Non-pigmented ciliary epithelial cell (primary cell): Measurements from ENCODE around the gene ROBO1.
"Not testable (repeated sequence)": the region's sequence is repeated elsewhere in the genome, so short reads cannot be mapped to it uniquely, and the experiment has no call there.

ENCODE experiments used
- DNase-seq: peaks from one replicate; pipeline ENCODE4 v3.0.0-alpha.2; 2010; ENCODE audit warnings: low read depth

The ROBO1 gene

GRCh38 chr3:79369306-79369705, 398.5 kb downstream of the ROBO1 start:
- DNase-seq = no peak

- DNase-seq = no peak
These were observed 399.4 kb downstream of the ROBO1 start for GRCh38 chr3:79368403-79368802.

GRCh38 chr3:79367803-79368202, 400.0 kb downstream of the ROBO1 start:
- DNase-seq = no peak

- DNase-seq = peak; percentile 76
These were observed 400.7 kb downstream of the ROBO1 start for GRCh38 chr3:79367066-79367465.

DNA sequence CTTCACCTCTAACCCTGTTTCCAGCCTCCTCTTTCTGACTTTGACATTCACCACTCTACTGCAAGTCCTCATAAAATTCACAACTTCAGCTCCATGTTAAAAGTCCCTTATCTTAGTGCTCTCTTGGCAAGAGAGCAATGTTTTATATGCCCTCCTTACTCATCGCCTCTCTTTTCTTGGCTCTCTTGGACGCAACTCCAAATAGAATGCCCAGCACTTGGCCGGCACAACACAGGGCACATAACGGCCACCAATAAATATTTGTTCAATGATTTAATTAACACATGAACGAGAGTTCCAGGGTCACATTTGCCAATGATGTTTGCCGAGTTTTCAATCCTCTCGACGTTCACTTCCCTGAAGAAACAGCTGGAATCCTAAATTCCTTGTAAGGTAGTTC, 401.4 kb downstream of the ROBO1 start:
- no peak for DNase-seq

DNA sequence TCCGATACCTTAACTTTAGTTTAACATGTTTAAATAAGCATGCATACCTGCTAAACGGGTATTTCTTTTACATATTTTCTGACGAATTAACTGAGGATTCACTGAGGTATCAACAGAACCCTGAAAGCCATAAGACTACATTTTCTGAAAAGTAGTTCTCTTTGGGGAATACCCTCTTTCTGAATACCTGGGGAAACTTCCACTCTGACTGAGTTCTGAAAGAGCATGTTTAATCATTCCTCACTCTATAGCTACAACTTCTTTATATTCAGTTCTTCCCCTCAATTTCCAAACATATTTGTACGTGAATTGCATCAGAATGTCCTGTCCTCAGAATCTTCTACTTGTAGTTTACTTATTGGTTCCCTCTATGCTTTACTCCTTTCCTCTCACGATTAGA, 403.0 kb downstream of the ROBO1 start:
- no peak for DNase-seq

DNA sequence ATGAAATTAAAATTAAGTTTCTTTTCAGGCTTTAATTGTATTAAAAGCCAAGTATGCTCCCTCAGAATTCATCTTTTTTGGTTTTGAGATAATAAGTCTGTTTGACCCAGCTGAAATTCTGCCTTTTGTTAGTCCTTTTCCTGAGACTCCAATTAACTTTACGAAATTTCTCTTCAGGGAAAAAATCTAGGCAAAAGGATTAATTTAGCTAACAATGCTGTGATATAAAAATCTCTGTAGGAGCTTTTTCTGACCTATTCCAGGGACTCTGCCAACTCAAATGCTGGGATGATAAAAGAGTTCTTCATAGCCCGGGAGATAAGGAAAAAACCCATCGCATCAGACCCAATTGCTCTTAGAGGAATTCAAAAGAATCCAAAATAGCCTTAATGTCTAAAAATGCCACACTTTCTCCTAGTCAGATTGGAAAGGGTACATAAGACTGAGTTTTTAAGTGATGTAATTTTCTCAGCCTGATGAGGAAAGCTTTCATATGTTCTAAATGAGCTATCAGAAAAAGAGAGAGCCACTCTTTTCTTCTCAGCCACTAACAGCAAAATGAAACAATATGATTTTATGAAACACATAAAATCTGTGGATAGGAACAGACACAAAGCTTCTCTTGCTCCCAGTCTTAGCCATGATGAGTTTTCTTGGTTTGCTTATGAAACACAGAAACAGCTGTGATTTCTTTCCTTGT, 405.1 kb downstream of the ROBO1 start:
- no peak for DNase-seq

DNA sequence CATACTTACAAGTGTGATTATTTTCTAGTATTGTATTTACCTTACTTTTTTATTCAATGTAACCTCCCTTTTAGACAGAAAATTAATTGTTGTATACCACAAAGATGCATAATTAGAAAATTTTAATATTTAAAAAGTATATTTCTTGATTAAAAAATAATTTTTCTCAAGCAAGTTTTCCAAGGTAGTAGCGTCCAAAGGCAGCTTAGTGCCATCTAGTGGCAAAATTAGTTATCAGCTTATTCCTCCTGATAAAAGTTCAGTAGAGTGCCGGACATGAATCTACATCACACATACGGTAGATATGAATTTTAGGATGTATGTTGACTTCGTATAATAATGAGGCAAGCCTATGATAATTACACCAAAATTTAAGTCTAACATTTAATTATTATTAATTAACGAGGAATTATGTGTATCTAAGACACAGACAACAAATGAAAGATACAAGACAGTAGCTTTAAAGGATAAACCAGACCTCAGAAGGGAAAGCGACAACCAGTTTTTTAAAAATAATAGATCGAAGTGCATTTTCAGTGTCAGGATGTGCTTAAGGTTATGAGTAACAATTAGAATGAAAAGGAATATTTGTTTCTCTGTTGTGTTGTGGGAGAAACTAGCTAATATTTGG, 405.9 kb downstream of the ROBO1 start:
- DNase-seq = no peak

DNA sequence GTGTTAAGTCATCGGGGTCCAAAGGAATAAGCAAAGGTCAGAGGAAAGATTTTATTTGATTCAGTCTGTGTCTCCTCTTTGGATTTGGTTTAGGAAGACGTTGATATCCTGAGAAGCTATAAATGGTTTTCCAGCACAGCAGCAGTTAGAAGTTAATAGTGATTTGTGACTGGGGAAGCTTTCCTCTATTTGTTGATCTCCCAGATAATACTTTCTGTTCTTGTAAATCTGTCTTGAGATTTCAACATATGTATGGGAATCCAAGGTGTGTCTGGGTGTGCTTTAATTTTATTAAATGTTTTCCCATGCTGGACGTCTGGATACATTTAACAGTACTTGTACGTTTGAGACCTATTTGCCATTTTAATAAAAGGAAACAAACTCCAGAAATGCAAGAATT, 409.5 kb downstream of the ROBO1 start:
- DNase-seq = no peak

- DNase-seq = no peak
These were observed 413.6 kb downstream of the ROBO1 start for GRCh38 chr3:79354179-79354688.

GRCh38 chr3:79351699-79352098, 416.1 kb downstream of the ROBO1 start:
- DNase-seq = no peak

DNA sequence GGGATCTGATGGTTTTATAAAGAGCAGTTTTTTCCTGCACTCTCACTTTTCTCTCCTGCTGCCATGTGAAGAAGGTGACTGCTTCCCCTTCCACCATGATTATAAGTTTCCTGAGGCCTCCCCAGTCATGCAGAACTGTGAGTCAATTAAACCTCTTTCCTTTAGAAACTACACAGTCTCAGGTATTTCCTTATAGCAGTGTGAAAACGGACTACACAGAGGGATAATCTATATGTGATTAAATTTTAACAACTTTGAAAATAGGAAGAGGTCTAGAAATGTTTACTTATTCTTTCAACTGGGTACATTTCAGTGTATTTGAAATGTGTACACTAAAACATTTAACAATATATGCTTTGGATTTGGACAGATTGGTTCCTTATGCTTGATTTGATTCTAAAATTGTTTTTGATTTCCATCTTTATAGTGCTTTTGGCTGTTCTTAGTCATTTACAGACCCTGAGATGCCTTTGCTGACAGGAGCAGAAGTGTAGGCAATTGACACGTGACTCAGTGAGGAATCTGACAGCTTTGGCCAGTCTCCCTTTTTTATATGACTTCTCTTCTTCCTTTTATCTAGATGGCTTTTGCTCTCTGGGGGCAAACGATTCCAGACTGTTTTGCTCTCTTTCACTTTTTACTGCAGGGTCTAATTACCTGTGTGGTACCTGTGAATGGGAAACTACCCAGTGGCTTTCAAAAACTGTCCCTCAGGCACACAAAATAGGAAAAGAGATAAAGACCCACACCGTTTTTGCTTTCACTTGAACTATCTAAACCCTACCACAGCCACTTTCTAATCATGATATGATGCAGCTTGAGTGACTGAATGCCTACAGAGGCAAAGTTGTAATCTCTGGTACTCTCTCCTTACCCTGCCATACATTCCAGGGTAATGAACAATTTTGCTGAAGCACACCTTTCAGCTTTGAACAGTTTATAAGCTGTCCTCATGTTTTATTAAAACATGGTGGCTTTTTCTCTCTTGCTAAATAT, 422.6 kb downstream of the ROBO1 start:
- DNase-seq = no peak

GRCh38 chr3:79341961-79342360, 425.8 kb downstream of the ROBO1 start:
- DNase-seq = no peak

GRCh38 chr3:79339846-79340245, 428.0 kb downstream of the ROBO1 start:
- no peak for DNase-seq

DNA sequence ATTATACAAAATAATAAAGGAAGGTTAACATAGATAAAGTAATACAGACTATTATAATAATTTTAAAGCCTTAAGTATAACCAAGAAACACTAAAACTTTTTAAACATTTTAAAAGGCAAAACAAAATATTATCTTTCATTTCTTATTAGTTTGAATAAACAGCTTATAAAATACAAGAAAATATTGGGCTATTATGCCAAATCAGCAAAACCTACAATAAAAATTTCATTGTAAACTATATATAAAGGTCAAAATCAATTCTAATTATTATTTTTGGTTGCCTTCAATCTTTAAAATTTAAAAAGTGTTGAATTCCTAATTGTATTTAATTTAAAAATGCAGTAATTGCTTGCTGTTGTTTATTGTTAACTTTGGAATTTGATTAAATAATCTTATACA, 430.0 kb downstream of the ROBO1 start:
- DNase-seq = no peak

DNA sequence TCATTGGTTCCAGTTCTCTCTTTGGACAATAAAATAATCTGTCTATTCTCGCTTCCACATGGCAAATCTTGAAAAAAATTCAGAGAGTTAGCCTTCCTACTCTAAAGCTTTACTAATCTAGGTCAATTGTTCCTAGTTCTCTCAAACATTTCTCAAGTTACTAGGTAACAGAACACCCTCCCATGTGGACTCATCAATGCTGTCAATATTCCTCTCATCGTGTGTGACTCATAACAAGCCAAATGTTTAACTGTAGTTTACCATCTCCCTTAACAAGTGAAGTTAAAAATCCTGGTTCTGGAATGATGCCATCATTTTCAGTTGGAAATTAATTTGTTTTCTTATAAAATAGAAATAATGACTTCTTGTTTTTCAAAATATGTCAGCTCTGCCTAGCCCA, 438.6 kb downstream of the ROBO1 start:
- no peak for DNase-seq

DNA sequence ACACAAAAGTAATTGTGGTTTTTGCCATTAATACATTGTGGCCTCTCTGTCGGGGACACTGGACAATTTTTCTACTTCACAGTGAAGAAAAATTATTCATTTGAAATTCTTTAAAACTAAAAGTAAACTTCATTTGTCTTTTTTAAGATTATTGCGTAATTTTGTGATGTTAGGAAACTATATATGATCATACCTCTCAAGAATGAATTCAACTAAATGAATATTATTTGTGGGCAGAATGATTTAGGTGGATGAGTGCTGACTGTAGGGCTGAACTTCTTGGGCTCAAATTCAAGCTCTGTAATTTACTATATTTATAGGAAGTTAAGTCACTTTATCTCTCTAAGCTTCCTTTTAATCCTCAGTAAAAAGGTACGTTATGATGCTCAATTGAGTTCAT, 441.2 kb downstream of the ROBO1 start:
- DNase-seq = no peak

GRCh38 chr3:79325833-79326383, 441.9 kb downstream of the ROBO1 start:
- not testable (repeated sequence) for DNase-seq

- DNase-seq = no peak
These were observed 450.0 kb downstream of the ROBO1 start for GRCh38 chr3:79317551-79318518.

DNA sequence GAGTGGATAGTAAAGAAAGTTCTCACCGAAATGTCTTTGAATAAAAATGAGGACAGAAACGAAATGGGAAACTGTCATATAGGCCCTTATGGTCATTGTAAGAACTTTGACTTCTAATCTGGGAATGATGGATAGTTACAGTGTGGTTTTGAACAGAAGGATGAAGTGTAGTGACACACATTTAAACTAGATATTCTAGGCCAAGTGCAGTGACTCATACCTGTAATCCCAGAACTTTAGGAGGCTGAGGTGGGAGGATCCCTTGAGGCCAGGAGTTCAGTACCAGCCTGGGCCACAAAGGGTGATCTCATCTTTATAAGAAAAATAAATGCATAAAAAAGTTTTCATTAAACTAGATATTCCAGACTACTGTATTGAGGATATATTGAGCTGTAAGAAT, 452.8 kb downstream of the ROBO1 start:
- DNase-seq = no peak

DNA sequence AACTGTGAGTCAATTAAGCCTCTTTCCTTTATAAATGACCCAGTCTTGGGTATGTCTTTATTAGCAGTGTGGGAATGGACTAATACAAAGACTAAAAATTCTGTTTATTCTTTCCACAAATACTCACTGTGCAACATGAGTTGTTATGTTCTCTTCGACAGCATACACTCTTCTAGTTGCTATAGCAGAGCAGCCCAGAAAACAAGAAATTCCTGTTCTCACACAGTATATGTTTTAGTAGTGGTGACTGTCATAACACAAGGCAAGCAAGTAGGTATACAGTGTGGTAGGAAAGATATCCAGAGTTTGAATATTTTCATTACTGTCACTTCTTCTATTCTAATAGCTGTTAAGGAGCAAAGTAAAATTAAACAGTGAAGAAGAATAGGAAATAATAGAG, 453.3 kb downstream of the ROBO1 start:
- DNase-seq = no peak
